Non-pigmented ciliary epithelial cell (primary cell): ENCODE results near the gene DHTKD1.
A peak's percentile ranks its signal among the peaks of the same experiment; 100 is the strongest.
"Not testable (repeated sequence)": the region's sequence is repeated elsewhere in the genome, so short reads cannot be mapped to it uniquely, and the experiment has no call there.

Experiments used
- DNase-seq: peaks from one replicate; pipeline ENCODE4 v3.0.0-alpha.2; 2010; ENCODE audit warnings: low read depth

Gene DHTKD1

GRCh38 chr10:12062754-12063482 is 5.8 kb upstream of the DHTKD1 start:
- no peak for DNase-seq

GRCh38 chr10:12063483-12063818 is 5.3 kb upstream of the DHTKD1 start:
- DNase-seq = no peak

GRCh38 chr10:12067336-12067735 is 1.4 kb upstream of the DHTKD1 start:
- peak; percentile 82 for DNase-seq

GRCh38 chr10:12071441-12071840 is 2.7 kb downstream of the DHTKD1 start:
- not testable (repeated sequence) for DNase-seq

- DNase-seq = no peak
Observed at GRCh38 chr10:12073526-12073925, 4.8 kb downstream of the DHTKD1 start.

- no peak for DNase-seq
Observed at GRCh38 chr10:12077580-12078180, 8.9 kb downstream of the DHTKD1 start.

GRCh38 chr10:12081470-12081869 is 12.7 kb downstream of the DHTKD1 start:
- no peak for DNase-seq

- DNase-seq = no peak
Observed at GRCh38 chr10:12081879-12082557, 13.3 kb downstream of the DHTKD1 start.

GRCh38 chr10:12088919-12089318 is 20.2 kb downstream of the DHTKD1 start:
- no peak for DNase-seq

- no peak for DNase-seq
Observed at GRCh38 chr10:12091421-12091820, 22.7 kb downstream of the DHTKD1 start.

- not testable (repeated sequence) for DNase-seq
Observed at GRCh38 chr10:12097361-12097760, 28.6 kb downstream of the DHTKD1 start.

GRCh38 chr10:12097791-12098190 is 29.0 kb downstream of the DHTKD1 start:
- DNase-seq = peak; percentile 8

GRCh38 chr10:12098966-12099365 is 30.2 kb downstream of the DHTKD1 start:
- no peak for DNase-seq

GRCh38 chr10:12103802-12104201 is 35.0 kb downstream of the DHTKD1 start:
- DNase-seq = no peak

- no peak for DNase-seq
Observed at GRCh38 chr10:12107781-12108180, 39.0 kb downstream of the DHTKD1 start.

- DNase-seq = no peak
Observed at GRCh38 chr10:12109286-12109685, 40.5 kb downstream of the DHTKD1 start.

GRCh38 chr10:12111528-12111927 is 42.8 kb downstream of the DHTKD1 start:
- DNase-seq = no peak

GRCh38 chr10:12113627-12114026 is 44.9 kb downstream of the DHTKD1 start:
- no peak for DNase-seq

- DNase-seq = no peak
Observed at GRCh38 chr10:12121673-12122072, 52.9 kb downstream of the DHTKD1 start.

GRCh38 chr10:12129222-12130111 is 60.7 kb downstream of the DHTKD1 start, which contains the start of gene SEC61A2:
SEC61A2 (plus strand) TSS chr10:12129677; CDS start chr10:12129788, 111 bp downstream.
- peak; percentile 26 for DNase-seq

GRCh38 chr10:12130237-12130872 is 61.6 kb downstream of the DHTKD1 start:
- peak; percentile 38 for DNase-seq

GRCh38 chr10:12135631-12136030 is 66.9 kb downstream of the DHTKD1 start:
- DNase-seq = no peak
